Left cardiac atrium (tissue), 4 donors: ENCODE measurements around the gene FNDC5. TPM values are rescaled to one million over a fixed set of nuclear protein-coding genes. Genes with fewer than 3 reads are reported as not detected.
A peak's percentile ranks its signal among the peaks of the same experiment; 100 is the strongest.
"Not testable (repeated sequence)": the region's sequence is repeated elsewhere in the genome, so short reads cannot be mapped to it uniquely, and the experiment has no call there.

Source experiments
- ATAC-seq, 2 donors: fragments of 200-7000 bp; cut with Tn5 transposase; one replicate each; pipeline ENCODE4 v1.9.1; 2020; ENCODE audit warnings: mild to moderate bottlenecking in 2 of 2, moderate library complexity in 2 of 2
- DNase-seq: peaks from one replicate; pipeline ENCODE4 v3.0.0-alpha.2; 2020
- intact Hi-C, 2 donors: fragments of 100-400 bp; cut with DNase I; formaldehyde crosslinking; loops; one replicate each; pipeline versions ENCODE4 v1.14.1 to v1.15.1; 2022 to 2023
- long read RNA-seq: library from polyadenylated mRNA; unstranded; transcript quantifications from one replicate; pipeline ENCODE4 v2.0.0, GENCODE V29; 2021
- total RNA-seq, 2 donors: library from RNA; stranded (reverse); fragmentation: NEBNext Ultra II Directional; extraction: Animal tissue kit (Norgen Biotek cat#: 25700); gene quantifications; one replicate each; pipeline ENCODE4 v1.2.1, GENCODE V29; 2021
- donor health status: DM: no; HTN: yes; CAD: no.
- donor health status: DM: no; HTN: yes; CAD: no; lungs with severe emphysema.
- donor health status: DM: yes; HTN: yes; CAD: no.
- donor health status: Dilated cardiomyopathy.

The FNDC5 gene
- 10 to 100 TPM; 74.3 to 92.5 TPM for total RNA-seq
- long read RNA-seq, partial matches to known transcripts, result 3 of 24 reads
- long read RNA-seq, other reads (novel, unspliced or antisense), result 17 of 24 reads

DNA sequence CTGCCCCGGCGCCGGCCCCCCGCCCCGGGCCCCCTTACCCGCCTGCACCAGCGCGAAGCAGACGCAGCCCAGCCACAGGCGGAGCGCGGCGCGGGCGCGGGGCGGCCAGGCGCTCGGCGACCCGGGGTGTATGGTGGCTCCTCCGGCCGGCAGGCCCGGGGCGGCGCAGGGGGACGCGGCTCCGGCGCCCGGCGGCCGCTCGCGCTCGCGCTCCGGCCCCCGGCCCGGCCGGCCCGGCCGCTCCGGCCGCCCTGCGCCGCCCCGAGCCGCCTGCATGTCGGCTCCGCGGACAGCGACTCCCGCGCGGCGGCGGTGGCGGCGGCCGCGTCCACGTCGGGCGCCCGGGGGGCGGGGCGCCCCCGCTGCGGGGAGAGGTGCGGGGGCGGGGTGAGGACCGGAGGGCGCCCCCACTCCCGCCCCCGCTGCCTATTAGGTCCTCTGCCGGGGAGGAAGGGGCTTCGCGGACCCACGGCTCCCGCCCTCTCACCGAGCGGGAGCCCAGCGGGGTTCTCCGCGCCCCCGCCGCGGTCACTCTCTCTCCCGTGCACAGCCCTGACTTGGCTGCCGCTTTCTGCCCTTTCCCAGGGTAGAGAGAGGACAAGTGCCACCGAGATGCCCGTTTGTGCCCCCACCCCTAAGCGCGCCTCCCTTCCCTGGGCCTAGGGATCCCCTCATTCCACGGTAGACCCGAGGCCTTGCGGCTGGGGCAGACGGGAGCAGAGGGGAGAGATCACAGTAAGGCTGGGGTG is at the start of gene FNDC5:
TSS of gene FNDC5 (minus strand) at position 298 of the 749 bp plus-strand sequence.
- ATAC-seq (peak; percentile 53 to 82), DNase-seq (no peak)
- intact Hi-C loops, result loop anchor here in 1 of 2 donors (10.0 kb wide), 1 partner anchor 214 kb away; the partner anchor contains the start of gene AZIN2

GRCh38 chr1:32919811-32920733 is 49.4 kb upstream of the FNDC5 start:
- intact Hi-C loops, result loop anchor here in 1 of 2 donors (10.0 kb wide), 1 partner anchor 135 kb away; no protein-coding TSS in a partner anchor
- DNase-seq, result no peak
- no peak for ATAC-seq

DNA sequence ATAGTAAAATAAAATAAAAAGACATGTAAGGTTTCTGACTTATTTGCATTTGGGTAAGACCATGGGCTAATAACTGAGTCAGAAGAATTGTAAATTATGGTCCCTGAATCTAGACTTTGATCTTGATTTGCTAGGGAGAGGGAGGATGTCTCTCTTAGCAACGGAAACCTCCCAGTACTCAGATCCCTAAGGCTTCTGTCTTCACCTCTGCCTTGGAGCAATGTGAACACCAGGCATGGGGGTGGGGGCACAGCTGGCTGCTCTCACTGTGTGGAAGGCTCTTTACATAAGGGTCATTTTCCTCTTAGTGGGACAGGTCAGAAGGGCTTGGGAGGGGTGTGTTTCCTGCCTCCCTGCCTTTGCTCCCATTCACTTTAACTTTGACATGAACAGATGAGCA is 47.5 kb upstream of the FNDC5 start:
- intact Hi-C loops, result no loop called here
- DNase-seq, result no peak
- no peak for ATAC-seq

- no peak for DNase-seq
- intact Hi-C loops, result no loop called here
- ATAC-seq, result no peak
Observed at GRCh38 chr1:32917521-32917920, 46.8 kb upstream of the FNDC5 start.

DNA sequence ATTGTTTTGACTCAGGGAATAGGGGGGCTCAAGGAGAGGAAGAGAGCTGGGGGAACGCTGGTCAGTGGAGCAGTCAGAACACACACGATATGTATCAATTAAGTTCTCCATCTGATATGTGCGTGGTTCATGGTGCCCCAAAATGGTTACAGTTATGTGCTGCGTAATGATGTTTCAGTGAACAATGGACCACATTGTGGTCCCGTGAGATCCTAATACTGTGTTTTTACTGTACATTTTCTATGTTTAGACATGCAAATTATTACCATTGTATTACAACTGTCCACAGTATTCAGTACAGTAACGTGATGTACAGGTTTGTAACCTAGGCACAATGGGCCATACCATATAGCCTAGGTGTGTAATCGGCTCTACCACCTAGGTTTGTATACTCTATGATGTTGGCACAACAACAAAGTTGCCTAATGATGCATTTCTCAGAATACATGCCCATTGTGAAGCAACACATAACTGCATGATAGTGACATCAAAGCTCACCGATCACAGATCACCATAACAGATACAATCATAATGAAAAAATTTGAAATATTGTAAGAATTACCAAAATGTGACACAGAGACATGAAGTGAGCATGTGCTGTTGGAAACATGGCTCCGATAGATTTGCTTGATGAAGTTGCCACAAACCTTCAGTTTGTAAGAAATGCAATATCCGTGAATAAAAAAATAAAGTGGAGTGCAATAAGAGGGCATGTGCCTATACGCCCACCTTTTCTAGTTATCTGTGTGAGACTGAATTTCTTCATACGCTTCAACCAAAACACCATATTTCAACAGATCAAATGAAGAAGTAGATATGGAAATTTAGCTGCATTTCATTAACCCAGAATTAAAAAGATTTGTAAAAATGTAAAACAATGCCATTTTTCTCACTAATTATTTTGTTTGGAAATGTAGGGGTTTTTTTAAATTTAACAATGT is 45.3 kb upstream of the FNDC5 start:
- intact Hi-C loops, result no loop called here
- ATAC-seq (no peak), DNase-seq (no peak)

GRCh38 chr1:32910319-32910718 is 39.6 kb upstream of the FNDC5 start:
- intact Hi-C loops, result no loop called here
- no peak for ATAC-seq
- no peak for DNase-seq

- no peak for ATAC-seq
- intact Hi-C loops, result no loop called here
Observed at GRCh38 chr1:32907435-32907834, 36.7 kb upstream of the FNDC5 start.

DNA sequence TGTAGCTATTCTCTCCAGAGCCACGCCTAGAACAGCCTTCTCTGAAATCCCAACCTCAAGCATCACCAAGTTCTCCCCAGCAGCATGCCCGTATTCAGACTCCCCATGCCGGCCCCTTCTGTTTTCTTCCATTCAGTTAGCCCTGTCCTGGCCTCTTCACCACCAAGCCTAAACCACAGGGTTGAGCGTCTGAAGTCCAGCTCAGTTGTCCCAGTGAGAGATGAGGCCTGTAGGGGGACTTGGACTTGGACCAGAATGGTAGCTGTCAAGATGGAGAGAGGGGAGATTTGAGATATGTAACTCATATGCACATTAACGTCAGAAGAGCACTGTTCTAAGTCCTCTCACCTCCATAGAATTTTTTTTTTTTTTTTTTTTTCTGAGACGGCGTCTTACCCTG is 35.9 kb upstream of the FNDC5 start:
- ATAC-seq, result no peak
- intact Hi-C loops, result no loop called here
- DNase-seq, result no peak

More at GRCh38 chr1:32907435-32907834, 36.7 kb upstream of the FNDC5 start:
- no peak for DNase-seq

DNA sequence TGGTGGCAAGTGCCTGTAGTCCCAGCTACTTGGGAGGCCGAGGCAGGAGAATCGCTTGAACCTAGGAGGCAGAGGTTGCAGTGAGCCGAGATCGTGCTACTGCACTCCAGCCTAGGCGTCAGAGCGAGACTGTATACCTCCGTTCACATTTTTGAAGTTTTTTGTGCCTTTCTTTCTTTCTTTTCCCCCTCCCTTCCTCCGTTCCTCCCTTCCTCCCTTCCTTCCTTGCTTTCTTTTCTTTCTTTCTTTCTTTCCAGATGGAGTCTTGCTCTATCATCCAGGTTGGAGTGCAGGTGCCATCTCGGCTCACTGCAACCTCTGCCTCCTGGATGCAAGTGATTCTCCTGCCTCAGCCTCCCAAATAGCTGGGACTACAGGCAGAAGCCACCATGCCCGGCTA is 34.9 kb upstream of the FNDC5 start:
- ATAC-seq, intact Hi-C loops, DNase-seq: not testable (repeated sequence)

DNA sequence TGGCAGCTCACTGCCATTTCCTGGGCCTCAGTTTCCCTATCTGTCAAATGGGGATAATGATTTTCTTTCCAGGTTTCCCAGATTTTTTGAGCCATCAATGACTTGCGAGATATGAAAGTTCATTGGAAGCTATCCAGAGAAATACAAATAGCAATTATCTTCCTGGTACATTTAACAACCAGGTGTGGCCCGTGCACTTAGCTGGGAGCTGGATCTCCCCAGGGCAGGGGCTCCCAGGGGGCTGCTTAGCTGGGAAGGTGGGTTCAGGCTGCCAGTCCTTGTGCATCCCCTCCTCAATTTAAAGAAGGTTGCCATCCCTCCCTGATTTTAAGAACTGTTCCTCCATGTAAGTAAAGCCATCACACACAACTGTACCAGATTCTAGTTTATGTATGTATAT is 34.1 kb upstream of the FNDC5 start:
- ATAC-seq (no peak), DNase-seq (no peak)
- intact Hi-C loops, result no loop called here

- intact Hi-C loops, result no loop called here
- no peak for ATAC-seq
Observed at GRCh38 chr1:32903991-32904785, 33.5 kb upstream of the FNDC5 start.

GRCh38 chr1:32902535-32902920 is 31.8 kb upstream of the FNDC5 start:
- ATAC-seq (no peak), DNase-seq (no peak)
- intact Hi-C loops, result no loop called here

More at GRCh38 chr1:32903991-32904785, 33.5 kb upstream of the FNDC5 start:
- DNase-seq, result no peak

GRCh38 chr1:32901823-32902534 is 31.3 kb upstream of the FNDC5 start:
- DNase-seq (no peak), ATAC-seq (no peak)
- intact Hi-C loops, result no loop called here

- intact Hi-C loops, result no loop called here
- peak; percentile 81 to 93 for ATAC-seq
- peak; percentile 61 for DNase-seq
Observed at GRCh38 chr1:32900956-32901822, 30.5 kb upstream of the FNDC5 start, which contains the start of gene TMEM54. Gene TMEM54, minus strand, starts transcription at chr1:32901389. Its CDS starts 151 bp downstream, at chr1:32901238.

- DNase-seq (no peak), ATAC-seq (peak in 1 of 2 donors; percentile 8)
- intact Hi-C loops, result no loop called here
Observed at GRCh38 chr1:32900371-32900955, 29.8 kb upstream of the FNDC5 start.
